AG09319 (cell line): Measurements from ENCODE around the gene WNT7A.

Source experiments
- DNase-seq: peaks from one replicate; pipeline ENCODE4 v3.0.0-alpha.2; 2010; ENCODE audit warnings: low read depth; ENCODE audit errors: extremely low read depth
- TF ChIP-seq, protein P1 (sequence below): IDR thresholded peaks from 2 replicates; pipeline ENCODE4 v1.5.1; 2011; ENCODE audit warnings: low read depth, mild to moderate bottlenecking, inconsistent platforms, low read length, moderate library complexity

The WNT7A gene

DNA sequence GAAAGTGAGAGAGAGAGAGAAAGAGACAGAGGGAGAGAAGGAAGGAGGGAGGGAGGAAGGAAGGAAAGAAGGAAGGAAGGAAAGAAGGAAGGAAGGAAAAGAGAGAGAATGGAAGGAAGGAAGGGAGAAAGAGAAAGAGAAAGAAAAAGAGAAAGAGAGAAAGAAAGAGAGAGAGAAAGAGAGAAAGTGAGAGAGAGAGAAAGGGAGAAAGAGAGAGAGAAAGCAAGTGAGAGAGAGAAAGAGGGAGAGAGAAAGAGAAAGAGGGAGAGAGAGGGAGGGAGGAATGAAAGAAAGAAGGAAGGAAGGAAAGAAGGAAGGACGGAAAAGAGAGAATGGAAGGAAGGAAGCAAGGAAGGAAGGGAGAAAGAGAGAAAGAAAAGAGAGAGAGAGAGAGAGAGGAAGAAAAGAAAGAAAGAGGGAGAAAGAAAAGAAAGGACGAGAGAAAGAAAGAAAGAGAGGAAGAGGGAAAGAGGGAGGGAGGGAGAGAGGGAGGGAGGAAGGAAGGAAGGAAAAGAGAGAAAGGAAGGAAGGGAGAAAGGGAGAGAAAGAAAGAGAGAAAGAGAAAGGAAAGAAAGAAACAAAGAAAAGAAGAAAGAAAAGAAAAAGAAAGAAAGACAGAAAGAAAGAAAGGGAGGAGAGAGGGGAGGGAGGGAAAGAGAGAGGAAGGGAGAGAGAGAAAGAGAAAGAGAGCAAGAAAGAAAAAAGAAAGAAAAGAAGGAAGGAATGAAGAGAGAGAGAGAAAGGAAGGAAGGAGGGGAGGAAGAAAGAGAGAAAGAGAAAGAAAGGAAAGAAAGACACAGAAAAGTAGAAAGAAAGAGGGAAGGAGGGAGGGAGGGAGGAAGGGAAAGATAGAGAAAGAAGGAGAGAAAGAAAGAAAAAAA, 10.8 kb downstream of the WNT7A start:
- no peak for DNase-seq
- TF ChIP-seq, protein P1, sequence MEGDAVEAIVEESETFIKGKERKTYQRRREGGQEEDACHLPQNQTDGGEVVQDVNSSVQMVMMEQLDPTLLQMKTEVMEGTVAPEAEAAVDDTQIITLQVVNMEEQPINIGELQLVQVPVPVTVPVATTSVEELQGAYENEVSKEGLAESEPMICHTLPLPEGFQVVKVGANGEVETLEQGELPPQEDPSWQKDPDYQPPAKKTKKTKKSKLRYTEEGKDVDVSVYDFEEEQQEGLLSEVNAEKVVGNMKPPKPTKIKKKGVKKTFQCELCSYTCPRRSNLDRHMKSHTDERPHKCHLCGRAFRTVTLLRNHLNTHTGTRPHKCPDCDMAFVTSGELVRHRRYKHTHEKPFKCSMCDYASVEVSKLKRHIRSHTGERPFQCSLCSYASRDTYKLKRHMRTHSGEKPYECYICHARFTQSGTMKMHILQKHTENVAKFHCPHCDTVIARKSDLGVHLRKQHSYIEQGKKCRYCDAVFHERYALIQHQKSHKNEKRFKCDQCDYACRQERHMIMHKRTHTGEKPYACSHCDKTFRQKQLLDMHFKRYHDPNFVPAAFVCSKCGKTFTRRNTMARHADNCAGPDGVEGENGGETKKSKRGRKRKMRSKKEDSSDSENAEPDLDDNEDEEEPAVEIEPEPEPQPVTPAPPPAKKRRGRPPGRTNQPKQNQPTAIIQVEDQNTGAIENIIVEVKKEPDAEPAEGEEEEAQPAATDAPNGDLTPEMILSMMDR: no peak

DNA sequence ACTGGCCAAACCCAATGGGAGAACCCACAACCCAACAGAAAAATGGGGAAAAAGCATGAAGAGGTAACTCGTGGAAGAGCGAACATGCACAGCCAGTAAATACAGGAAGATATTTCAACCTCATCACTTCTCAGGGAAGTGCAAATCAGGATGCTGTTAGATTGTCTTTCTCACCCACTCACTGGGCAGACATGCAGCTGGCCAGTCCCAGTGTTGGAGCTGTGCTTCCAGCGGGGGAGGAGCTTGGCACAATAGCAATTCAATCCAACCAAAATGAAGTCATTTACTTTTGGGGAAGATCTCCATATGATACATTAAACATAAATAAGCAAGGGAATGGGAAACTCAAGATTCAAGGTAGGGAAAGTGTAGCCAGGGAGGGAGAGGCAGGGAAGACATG, 12.1 kb downstream of the WNT7A start:
- TF ChIP-seq, protein P1: no peak
- no peak for DNase-seq

DNA sequence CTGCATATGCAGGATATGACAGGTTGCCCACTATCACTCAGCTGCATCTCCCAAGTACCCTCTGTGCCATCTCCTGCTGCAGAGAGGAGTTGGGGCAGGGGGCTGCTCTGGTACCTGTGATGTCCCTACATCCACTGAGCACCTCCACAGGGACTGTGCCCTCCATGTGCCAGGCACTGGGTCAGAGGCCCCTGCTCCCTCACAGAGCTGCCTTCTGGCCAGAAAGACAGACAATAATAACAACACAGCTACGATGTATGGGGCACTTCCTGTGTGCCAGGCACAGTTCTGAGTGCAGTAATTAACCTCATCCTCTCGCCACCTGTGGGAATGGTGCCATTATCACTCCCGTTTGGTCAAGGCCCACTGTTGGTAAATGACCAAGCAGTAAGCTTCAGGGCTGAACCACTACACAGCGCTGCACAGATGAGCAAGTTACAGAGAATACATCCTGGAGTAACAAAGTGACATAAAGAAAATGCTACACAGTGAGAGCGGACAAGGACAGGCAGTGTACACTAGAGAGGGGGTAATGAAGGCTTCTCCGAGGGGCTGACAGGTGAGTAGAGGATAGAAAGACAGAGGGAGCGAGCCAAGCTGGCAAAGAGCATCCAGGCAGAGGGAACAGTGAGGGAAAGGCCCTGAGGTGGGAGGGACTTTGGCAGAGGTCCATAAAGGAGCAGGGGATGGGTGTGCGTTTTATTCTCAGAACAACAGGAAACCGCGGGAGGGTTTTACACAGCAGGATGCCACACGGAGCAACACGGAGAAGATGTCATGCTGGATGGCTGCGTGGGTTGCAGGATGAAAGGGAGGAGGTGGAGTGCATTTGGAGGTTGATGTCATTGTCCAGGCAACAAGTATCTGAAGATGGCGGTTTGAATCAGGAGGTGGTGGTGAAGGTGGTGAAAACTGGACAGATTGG, 13.6 kb downstream of the WNT7A start:
- DNase-seq: no peak
- TF ChIP-seq, protein P1: no peak

DNA sequence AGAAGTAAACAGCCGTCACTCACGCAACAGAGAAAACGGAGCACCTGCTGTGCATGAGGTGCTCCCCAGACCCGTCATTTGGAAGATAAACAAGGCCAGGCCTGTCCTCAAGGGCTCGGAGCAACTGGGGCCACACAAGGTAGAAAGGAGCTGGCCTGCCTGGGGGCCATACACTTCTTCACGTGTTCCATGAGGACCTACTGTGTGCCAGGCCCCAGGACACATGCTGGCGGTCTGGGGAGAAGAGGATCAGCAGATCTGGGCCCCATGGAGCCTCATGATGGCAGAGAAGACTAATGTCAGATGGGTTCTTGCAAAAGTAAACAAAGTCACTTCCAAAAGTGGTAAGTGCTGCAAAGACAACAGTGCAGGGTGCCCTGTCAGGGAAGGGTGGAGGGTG, 14.3 kb downstream of the WNT7A start:
- TF ChIP-seq, protein P1: no peak

DNA sequence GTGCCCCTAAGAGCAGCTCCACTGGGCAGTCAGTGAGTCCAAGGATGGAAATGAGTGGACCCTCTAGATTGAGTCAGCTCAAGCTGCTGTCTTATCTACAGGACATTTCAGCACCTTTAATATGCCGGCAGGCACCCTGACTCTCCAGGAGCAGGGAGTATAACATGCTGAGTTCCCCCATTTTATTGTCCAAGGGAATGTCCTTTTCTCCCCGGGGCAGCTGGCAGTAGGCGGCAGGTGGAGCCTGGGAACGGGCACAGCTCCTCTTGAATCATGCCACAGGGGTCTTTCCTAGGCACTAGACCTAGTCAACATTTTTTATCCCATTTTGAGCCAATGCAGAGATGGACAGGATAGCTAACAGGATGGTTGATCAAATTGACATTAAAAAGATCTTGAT, 14.8 kb downstream of the WNT7A start:
- DNase-seq: no peak
- TF ChIP-seq, protein P1: no peak

More for the DNA sequence above, 14.3 kb downstream of the WNT7A start:
- DNase-seq: no peak

DNA sequence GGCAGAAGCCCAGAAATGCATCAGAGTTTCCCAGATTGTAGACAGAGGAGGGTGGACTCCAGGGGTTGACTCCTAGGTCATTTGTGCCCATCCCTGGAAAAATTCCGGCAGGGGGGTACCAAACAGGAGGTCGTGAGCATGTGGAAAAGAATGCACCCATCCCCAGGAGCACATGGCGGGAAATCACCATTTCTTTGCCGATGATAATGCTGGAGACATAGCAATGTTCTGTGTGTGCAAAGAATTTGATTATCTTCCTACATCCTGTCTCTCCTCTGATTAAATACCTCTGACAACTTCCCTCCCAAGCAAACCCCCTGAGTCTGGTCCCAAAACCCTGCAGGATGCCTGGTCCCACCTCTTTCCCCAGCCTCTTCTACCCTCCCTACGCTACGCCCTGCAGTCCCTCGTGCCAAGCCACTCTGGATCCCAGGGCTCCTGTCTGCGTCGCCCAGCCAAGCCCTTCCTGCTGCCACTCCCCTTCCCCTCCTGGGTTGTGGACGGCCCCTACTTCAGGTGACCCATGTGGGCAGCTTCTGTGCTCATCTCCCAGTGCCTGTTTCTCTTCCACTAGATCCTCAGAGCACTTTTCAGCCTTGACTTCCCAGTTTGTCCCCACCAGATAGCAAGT, 15.8 kb downstream of the WNT7A start:
- DNase-seq: no peak
- TF ChIP-seq, protein P1: no peak
